ENCODE measurements around the gene VMP1.

DNA sequence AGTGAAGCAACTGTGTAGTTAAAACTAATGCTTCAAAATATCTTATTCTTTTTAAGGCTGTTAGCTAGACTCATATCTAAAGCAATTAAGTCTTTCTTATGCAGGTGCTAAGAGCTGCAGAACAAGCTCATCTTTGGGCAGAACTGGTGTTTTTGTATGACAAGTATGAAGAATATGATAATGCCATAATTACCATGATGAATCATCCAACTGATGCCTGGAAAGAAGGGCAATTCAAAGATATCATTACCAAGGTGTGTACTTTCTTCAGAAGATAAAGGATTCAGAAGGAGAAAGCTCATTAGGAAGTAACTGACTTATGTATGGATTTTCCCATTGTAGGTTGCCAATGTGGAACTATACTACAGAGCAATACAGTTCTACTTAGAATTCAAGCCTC, 24.2 kb upstream of the VMP1 start:
- no peak for TF ChIP-seq CTCF (conservative IDR thresholded peaks at IDR 0.05 in 1 of 2, IDR thresholded peaks at IDR 0.05 in 1 of 2; ENCODE audit: low read depth in 1 of 2, low read length in 2 of 2)
- TF ChIP-seq EZH2 (IDR thresholded peaks at IDR 0.05; ENCODE audit: low read length, missing control alignments): no peak
